GM06990 (cell line): ENCODE results near the gene ABCF3.

Experiments used
- DNase-seq: peaks from one replicate; pipeline ENCODE4 v3.0.0-alpha.2; 2011; ENCODE audit not compliant: insufficient read length; ENCODE audit errors: extremely low read depth
- H3K27me3 ChIP-seq: replicated peaks from 2 replicates; pipeline ENCODE4 v1.6.0; 2011; ENCODE audit warnings: low read length; ENCODE audit not compliant: control insufficient read depth, insufficient read depth
- H3K36me3 ChIP-seq: 2 replicates; pipeline ENCODE4 v1.5.1; 2011; ENCODE audit warnings: low read length; ENCODE audit not compliant: control insufficient read depth, insufficient read depth
- H3K4me3 ChIP-seq: replicated peaks from 2 replicates; pipeline ENCODE4 v1.5.1; 2011; ENCODE audit warnings: low read depth, mild to moderate bottlenecking, control low read depth, low read length
- CTCF ChIP-seq: IDR thresholded peaks from 2 replicates; pipeline ENCODE4 v1.5.1; 2011; ENCODE audit warnings: low read length, control low read depth, mild to moderate bottlenecking, inconsistent platforms; ENCODE audit not compliant: insufficient read depth, poor library complexity, severe bottlenecking

The ABCF3 gene

GRCh38 chr3:184230603-184231528 is 44.9 kb downstream of the ABCF3 start:
- TF ChIP-seq CTCF, result no peak

GRCh38 chr3:184231671-184232070 is 45.7 kb downstream of the ABCF3 start:
- TF ChIP-seq CTCF, result no peak
- Histone ChIP-seq H3K27me3 (no peaks in the 10 kb centered on the region; the same call in 1 of the 2 replicates), H3K4me3 (no peak overlapping the region), H3K36me3 (no peaks in the 10 kb centered on the region)
- no peak for DNase-seq

More at GRCh38 chr3:184230603-184231528, 44.9 kb downstream of the ABCF3 start:
- DNase-seq, result no peak
- H3K36me3 ChIP-seq, result no peaks in the 10 kb centered on the region
- no peak overlapping the region for H3K4me3 ChIP-seq
- no peaks in the 10 kb centered on the region; the same call in 1 of the 2 replicates for H3K27me3 ChIP-seq

- no peak overlapping the region for H3K4me3 ChIP-seq
- DNase-seq, result no peak
Measured at GRCh38 chr3:184233127-184233843, 47.3 kb downstream of the ABCF3 start.

GRCh38 chr3:184234224-184234623 is 48.2 kb downstream of the ABCF3 start:
- no peak overlapping the region for H3K4me3 ChIP-seq
- no peaks in the 10 kb centered on the region; the same call in 1 of the 2 replicates for H3K27me3 ChIP-seq
- no peak for DNase-seq
- H3K36me3 ChIP-seq, result no peaks in the 10 kb centered on the region
- TF ChIP-seq CTCF, result no peak

More at GRCh38 chr3:184233127-184233843, 47.3 kb downstream of the ABCF3 start:
- H3K36me3 ChIP-seq, result no peaks in the 10 kb centered on the region
- no peak for TF ChIP-seq CTCF
- H3K27me3 ChIP-seq, result no peaks in the 10 kb centered on the region; the same call in 1 of the 2 replicates

GRCh38 chr3:184234671-184235380 is 48.8 kb downstream of the ABCF3 start:
- H3K36me3 ChIP-seq, result no peaks in the 10 kb centered on the region
- no peak for DNase-seq
- no peaks in the 10 kb centered on the region; the same call in 1 of the 2 replicates for H3K27me3 ChIP-seq
- no peak for TF ChIP-seq CTCF
- no peak overlapping the region for H3K4me3 ChIP-seq
